Renal cortical epithelial cell (primary cell): ENCODE data around the gene FBN3. TPM values are rescaled to one million over a fixed set of nuclear protein-coding genes. Genes with fewer than 3 reads are reported as not detected.

Experiments
- DNase-seq: peaks from one replicate; pipeline ENCODE4 v3.0.0-alpha.2; 2011; ENCODE audit warnings: low read depth
- total RNA-seq: library from RNA; depleted of rRNA; stranded (reverse); fragments of >200 nt; gene quantifications from 2 replicates; pipeline ENCODE4 v1.2.3, GENCODE V29; 2014

Gene FBN3
- total RNA-seq, 1 donor from 2014 or later, result under 0.01 TPM

- no peak for DNase-seq
Observed at GRCh38 chr19:8148410-8149260, 757 bp downstream of the FBN3 start.

- no peak for DNase-seq
Observed at GRCh38 chr19:8148088-8148409, 1.3 kb downstream of the FBN3 start.

GRCh38 chr19:8147582-8147978, 1.8 kb downstream of the FBN3 start:
- DNase-seq, result no peak

DNA sequence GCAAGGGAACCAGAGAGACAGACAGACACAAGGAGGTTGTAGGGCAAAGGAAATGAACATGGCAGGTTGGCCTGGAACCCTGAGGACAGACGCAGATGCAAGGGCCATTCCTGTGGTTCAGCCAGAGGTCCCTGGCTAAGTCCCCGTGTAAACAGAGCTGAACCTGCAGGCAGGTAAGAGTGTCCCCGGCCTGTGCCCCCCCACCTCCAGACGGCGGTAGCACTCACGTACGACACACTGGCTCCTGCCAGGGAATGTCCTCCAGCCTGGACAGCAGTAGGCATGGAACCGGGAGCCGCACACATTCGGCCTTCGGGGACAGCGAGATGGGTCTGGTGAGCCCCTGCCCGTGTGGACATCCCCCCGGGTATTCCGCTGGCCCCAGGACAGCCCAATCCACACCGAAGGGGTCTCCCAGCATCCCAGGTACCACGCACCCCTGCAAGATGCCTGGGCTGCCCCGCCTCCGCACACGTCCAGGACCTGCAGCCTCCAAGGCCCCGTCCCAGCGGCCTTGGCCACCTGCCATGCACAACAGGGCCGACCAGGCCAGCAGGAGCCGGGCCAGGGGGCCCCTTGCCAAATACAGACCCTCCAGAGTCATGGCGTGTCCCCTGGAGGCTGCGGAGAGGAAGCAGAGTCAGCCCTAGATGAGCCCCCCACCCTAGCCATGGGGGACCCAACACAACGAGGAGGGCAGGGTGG, 2.4 kb downstream of the FBN3 start:
- no peak for DNase-seq

GRCh38 chr19:8144273-8144995, 5.0 kb downstream of the FBN3 start:
- DNase-seq, result no peak

DNA sequence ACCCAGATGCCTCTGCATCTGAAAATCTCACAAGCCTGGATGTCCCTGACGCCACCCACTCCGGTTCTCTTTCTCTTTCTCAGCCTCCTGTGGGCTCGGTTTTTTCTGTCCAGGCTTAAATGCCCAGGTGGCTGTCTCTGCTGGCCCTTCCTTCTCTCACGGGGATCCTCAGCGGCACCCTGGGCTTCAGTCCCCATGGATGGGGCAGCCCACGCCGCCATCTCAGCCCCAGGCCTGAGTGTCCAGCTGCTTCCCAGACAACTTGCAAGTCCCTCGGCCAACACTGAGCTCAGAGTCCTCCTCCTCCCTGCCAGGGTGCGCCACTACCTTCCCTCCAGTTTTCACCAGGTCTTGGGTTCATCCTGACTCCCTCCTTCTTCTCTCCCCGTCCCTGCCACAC, 6.4 kb downstream of the FBN3 start:
- DNase-seq, result no peak

GRCh38 chr19:8142513-8142900, 6.9 kb downstream of the FBN3 start:
- DNase-seq, result no peak

GRCh38 chr19:8141726-8142512, 7.5 kb downstream of the FBN3 start:
- no peak for DNase-seq

DNA sequence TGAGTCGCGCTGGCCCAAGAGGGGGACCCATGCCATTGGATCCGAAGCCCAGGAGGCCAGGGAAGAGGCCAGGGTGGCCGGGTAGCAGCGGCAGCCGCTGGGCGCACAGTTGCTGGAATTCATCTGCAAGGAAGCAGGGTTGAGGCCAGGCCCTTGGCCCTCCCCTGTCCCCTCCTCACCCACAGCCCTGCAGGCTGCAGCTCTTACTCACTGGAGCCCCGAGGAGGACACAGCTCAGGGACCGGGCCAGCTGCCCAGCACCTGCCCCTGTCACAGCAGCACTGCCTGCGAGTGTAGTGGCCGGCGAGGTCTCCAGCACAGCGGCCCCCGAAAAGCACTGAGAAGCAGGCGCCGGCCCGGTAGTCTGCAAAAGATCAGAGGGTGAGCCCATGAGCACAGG, 11.2 kb downstream of the FBN3 start:
- no peak for DNase-seq

DNA sequence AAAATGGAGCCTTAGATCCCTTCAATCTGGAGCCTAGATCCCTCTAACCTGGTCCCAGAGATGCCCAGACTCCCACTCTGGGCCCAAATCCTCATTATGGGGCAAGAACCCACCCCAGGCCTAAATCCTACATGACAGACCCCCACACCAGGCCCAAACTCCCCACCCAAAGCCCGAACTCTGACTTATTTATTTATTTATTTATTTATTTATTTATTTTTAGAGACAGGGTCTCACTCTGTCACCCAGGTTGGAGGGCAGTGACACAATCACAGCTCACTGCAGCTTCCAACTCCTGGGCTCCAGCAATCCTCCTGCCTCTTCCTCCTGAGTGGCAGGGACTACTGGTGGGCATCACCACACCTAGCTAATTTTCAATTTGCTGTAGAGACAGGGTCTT, 12.0 kb downstream of the FBN3 start:
- no peak for DNase-seq

- DNase-seq, result no peak
Observed at GRCh38 chr19:8135946-8136618, 13.3 kb downstream of the FBN3 start.

- no peak for DNase-seq
Observed at GRCh38 chr19:8132858-8133458, 16.4 kb downstream of the FBN3 start.

DNA sequence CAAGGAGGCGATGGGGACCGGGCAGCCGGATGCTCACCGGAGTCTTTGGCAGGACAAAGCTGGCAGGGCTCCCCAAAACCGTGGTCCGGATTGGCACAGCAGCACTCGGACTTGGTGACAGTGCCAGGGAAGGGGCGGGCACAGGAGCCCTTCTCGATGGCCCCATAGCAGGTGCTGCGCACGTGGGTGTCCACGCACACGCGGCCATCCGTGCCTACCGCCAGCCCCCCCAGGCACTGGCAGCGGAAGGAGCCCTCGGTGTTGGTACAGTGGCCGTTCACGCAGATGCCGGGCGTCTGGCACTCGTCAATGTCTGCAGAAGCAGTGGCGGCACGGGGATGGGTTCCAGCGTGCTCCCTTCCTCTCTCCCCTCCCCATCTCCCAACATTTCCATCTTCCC, 17.9 kb downstream of the FBN3 start:
- no peak for DNase-seq

- no peak for DNase-seq
Observed at GRCh38 chr19:8129061-8129618, 20.3 kb downstream of the FBN3 start.

DNA sequence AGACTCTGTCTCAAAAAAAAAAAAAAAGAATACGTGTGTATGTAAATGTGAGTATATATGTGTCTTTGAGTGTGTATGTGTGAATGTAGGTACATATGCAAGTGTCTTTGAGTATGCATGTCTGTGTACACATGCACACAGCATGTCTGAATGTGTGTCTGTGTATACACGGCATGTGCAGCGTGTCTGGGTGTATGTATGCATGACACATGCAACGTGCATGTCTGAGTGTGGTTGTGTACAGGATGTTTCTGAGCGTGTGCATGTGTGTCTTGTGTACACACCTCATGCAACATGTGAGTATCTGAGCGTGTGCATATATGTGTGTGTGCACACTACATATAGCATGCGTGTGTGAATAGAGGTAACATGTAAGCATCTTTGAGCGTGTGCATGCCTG, 20.8 kb downstream of the FBN3 start:
- no peak for DNase-seq

GRCh38 chr19:8127311-8127710, 22.1 kb downstream of the FBN3 start:
- DNase-seq, result no peak

- no peak for DNase-seq
Observed at GRCh38 chr19:8126511-8126910, 22.9 kb downstream of the FBN3 start.

- DNase-seq, result no peak
Observed at GRCh38 chr19:8126008-8126407, 23.4 kb downstream of the FBN3 start.

GRCh38 chr19:8123683-8124082, 25.7 kb downstream of the FBN3 start:
- DNase-seq, result no peak

DNA sequence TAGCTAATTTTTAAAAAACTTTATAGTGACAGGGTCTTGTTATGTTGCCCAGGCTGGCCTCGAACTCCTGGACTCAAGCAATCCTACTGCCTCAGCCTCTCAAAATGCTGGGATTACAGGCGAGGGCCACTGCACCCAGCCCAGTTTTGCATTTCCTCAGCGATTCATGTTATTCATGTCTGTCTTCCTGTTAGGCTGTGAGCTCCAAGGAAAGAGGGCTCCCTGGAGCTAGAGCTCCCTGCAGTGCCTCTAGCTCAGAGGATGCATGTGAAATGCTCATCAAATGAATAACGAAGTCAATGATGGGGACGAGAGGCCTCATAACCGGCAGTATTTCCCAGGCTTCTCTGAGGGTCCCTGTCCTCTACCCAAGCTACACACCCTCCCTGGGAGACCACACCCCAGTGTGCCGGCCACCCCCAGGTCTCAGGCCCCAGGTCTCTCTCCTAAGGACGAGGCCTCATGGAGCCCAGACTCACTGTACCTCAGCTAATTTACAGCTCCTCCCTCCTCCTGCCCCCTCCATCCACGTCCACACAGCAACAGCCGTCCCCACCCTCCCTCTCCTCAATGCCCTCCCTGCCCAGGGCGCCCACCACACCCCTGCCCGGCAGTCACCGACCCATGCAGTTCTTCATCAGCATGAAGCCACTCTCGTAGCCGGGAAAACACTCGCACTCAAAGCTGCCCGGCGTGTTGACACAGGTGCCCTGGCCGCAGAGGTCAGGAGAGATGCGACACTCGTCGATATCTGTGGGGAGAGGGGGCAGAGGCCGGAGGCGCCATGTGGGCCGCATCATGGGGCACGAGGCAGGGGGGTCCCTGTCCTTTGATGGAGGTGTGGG, 28.5 kb downstream of the FBN3 start:
- no peak for DNase-seq
